Heart right ventricle (tissue), 16 donors: Measurements from ENCODE around the gene GALNTL6. TPM values are rescaled to one million over a fixed set of nuclear protein-coding genes. Genes with fewer than 3 reads are reported as not detected.
A peak's percentile ranks its signal among the peaks of the same experiment; 100 is the strongest.

ENCODE experiments used
- ATAC-seq, 8 donors: fragments of 200-7000 bp; cut with Tn5 transposase; one replicate each; pipeline ENCODE4 v1.9.1; 2020; ENCODE audit warnings: mild to moderate bottlenecking in 8 of 8, moderate library complexity in 8 of 8, moderate number of reproducible peaks in 1 of 8
- DNase-seq, 2 donors: peaks; one replicate each; pipeline ENCODE4 v3.0.0-alpha.2; 2020
- H3K27ac ChIP-seq, 10 donors: fragments of 200-600 bp; sonication (generic) in 2 of 10; one replicate each; pipeline versions ENCODE4 v1.5.0 to v1.8.0; 2020 to 2022; ENCODE audit warnings: mild to moderate bottlenecking in 3 of 10
- H3K27me3 ChIP-seq, 7 donors: fragments of 200-600 bp; one replicate each; pipeline ENCODE4 v1.8.0; 2021 to 2022; ENCODE audit warnings: mild to moderate bottlenecking in 2 of 7
- H3K36me3 ChIP-seq, 9 donors: fragments of 200-600 bp; sonication (generic) in 1 of 9; one replicate each; pipeline versions ENCODE4 v1.5.0 to v1.8.0; 2020 to 2022; ENCODE audit warnings: mild to moderate bottlenecking in 2 of 9
- H3K4me1 ChIP-seq, 9 donors: fragments of 200-600 bp; sonication (generic) in 1 of 9; one replicate each; pipeline versions ENCODE4 v1.5.0 to v1.8.0; 2020 to 2022; ENCODE audit warnings: mild to moderate bottlenecking in 4 of 9
- H3K4me3 ChIP-seq, 10 donors: fragments of 200-600 bp; sonication (generic) in 2 of 10; one replicate each; pipeline versions ENCODE4 v1.5.0 to v1.8.0; 2020 to 2022; ENCODE audit warnings: mild to moderate bottlenecking in 7 of 10, moderate library complexity in 2 of 10
- H3K9me3 ChIP-seq, 11 donors: fragments of 200-600 bp in 10 of 11; sonication (generic) in 2 of 11; one replicate each; pipeline versions ENCODE4 v1.5.0 to v1.8.0; 2013 to 2022; ENCODE audit warnings: mild to moderate bottlenecking in 2 of 11, control low read depth in 1 of 11, moderate library complexity in 1 of 11
- WGBS, 2 donors: extraction: QIAGEN DNeasy Blood & Tissue Kit; methylation state at CpG; one replicate each; pipeline ENCODE4 v1.1.7; 2013; ENCODE audit warnings: inconsistent platforms in 1 of 2; 5-methylcytosine and 5-hydroxymethylcytosine counted together
- intact Hi-C, 10 donors: fragments of 100-400 bp; cut with DNase I; formaldehyde crosslinking; loops; one replicate each; pipeline versions ENCODE4 v1.11.1 to v1.14.2; 2022
- polyA plus RNA-seq, 2 donors: library from polyadenylated mRNA; stranded (reverse); fragments of 200-250 nt; gene quantifications; one replicate each; pipeline ENCODE4 v1.2.3, GENCODE V29; 2013
- total RNA-seq, 10 donors: library from RNA; stranded (reverse); fragmentation: NEBNext Ultra II Directional in 3 of 10; extraction: Animal tissue kit (Norgen Biotek cat#: 25700) in 3 of 10; gene quantifications; one replicate each; pipeline versions ENCODE4 v1.2.1 to v1.2.4, GENCODE V29; 2021 to 2023
- TF ChIP-seq, protein P1 (sequence below), 9 donors: fragments of 200-600 bp; sonication (generic) in 2 of 9; IDR thresholded peaks; one replicate each; pipeline versions ENCODE4 v1.5.0 to v1.8.0; 2021 to 2022; ENCODE audit warnings: antibody characterized with exemption in 9 of 9, mild to moderate bottlenecking in 5 of 9, moderate library complexity in 1 of 9
- donor health status: Arrhythmogenic right ventricular cardiomyopathy.
- donor health status: ischemic (EF 13 %, LVEDD 7.1; RV severe dilation, severe dysfunction).
- donor health status: healthy with polysubstance abuse.
- donor health status: DM: no; HTN: yes; CAD: no.
- donor health status: DM: no; HTN: no; CAD: no.
- donor health status: ischemic (EF 25% LVEDD 6.9; RV normal size, moderate dysfunction).
- donor health status: ischemic (EF 25% LVEDD 5.7; RV mildly dilated, moderate dysfunction).
- donor health status: healthy.
- donor health status: DM: yes; HTN: yes; CAD: no.
- donor health status: Ischemic cardiomyopathy.
- donor health status: ischemic (EF 35%, LVEDD 5.7; RV mildly dilated, moderate dysfunction).
- donor health status: nonischemic (EF 11% LVEDD 7.7; RV severe dilation, severe dysfunction).
- donor health status: DM: yes; HTN: yes; CAD: no.
- donor health status: PGD.
- donor health status: ischemic (EF 29% LVEDD 5.4; RV normal size, mild dysfunction).
- donor health status: nonischemic (EF 23%, LVEDD 6.1; RV moderate dilation, normal function).

The GALNTL6 gene
- total and polyA plus RNA-seq, 12 donors: 0.14 to 2.6 (median 0.49) TPM; not detected in 6

DNA sequence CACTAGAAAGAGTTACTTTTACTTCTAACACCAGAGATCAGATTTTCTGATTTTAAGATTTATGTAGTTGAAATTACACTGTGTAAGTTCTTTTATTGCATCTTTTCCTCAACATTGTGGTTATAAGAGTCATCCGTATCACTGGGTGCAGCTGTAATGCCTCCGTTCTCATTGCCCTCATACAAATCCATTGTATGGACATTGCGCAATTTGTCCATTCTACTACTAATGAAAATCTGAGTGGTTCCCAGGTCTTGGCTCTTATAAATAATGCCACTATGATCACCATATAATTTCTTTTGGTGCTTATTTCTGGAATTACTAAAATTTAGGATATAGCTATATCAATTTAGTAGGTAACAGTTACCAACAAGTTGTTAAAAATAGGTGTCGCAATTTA is 741.4 kb downstream of the GALNTL6 start:
- H3K9me3 ChIP-seq: no peaks in the 10 kb centered on the region
- 97 to 98% methylated on average over 4 of the region's 4 CpGs for WGBS, 2 donors
- H3K4me3 ChIP-seq: no peak overlapping the region
- TF ChIP-seq, protein P1, sequence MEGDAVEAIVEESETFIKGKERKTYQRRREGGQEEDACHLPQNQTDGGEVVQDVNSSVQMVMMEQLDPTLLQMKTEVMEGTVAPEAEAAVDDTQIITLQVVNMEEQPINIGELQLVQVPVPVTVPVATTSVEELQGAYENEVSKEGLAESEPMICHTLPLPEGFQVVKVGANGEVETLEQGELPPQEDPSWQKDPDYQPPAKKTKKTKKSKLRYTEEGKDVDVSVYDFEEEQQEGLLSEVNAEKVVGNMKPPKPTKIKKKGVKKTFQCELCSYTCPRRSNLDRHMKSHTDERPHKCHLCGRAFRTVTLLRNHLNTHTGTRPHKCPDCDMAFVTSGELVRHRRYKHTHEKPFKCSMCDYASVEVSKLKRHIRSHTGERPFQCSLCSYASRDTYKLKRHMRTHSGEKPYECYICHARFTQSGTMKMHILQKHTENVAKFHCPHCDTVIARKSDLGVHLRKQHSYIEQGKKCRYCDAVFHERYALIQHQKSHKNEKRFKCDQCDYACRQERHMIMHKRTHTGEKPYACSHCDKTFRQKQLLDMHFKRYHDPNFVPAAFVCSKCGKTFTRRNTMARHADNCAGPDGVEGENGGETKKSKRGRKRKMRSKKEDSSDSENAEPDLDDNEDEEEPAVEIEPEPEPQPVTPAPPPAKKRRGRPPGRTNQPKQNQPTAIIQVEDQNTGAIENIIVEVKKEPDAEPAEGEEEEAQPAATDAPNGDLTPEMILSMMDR (IDR thresholded peaks at IDR 0.05): no peak
- intact Hi-C loops: no loop called here
- H3K27me3 ChIP-seq: no peaks in the 10 kb centered on the region
- H3K4me1 ChIP-seq: no peaks in the 10 kb centered on the region
- H3K27ac ChIP-seq: no peak overlapping the region
- ATAC-seq (no peak), DNase-seq (no peak)
- no peaks in the 10 kb centered on the region for H3K36me3 ChIP-seq

DNA sequence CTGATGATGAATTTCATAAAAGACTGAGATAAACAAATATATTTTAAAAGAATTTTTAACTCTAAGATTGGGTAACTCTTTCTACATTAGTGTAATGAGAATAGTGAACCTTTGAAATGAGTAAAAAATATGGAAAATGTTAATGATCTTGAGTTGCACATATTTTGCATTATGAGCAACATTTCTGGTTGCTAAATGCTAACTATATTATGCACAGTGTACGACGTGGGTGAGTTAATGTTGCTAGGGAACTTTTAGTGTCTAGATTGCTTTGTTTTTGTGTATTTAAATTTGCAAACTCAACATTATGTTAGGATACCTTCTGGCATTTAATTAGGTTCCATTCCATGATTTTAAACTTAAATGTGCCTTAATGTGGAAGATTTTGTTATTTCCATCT is 742.5 kb downstream of the GALNTL6 start:
- ATAC-seq: no peak

GRCh38 chr4:172573899-172574298 is 760.7 kb downstream of the GALNTL6 start:
- DNase-seq (no peak), ATAC-seq (peak in 1 of 8 donors; percentile 25)
- Histone ChIP-seq H3K4me3 (no peak overlapping the region), H3K27me3 (no peaks in the 10 kb centered on the region), H3K4me1 (peaks cover 0 to 15% (median 0%) of the 10 kb centered on the region in 9 donors), H3K36me3 (no peaks in the 10 kb centered on the region), H3K27ac (no peak overlapping the region), H3K9me3 (no peaks in the 10 kb centered on the region)
- intact Hi-C loops: no loop called here
- TF ChIP-seq, protein P1 (IDR thresholded peaks at IDR 0.05): no peak
- WGBS, 2 donors: 41 to 56% methylated on average over 2 of the region's 2 CpGs

More for the DNA sequence above, 742.5 kb downstream of the GALNTL6 start:
- DNase-seq: no peak
- Histone ChIP-seq H3K27me3 (no peaks in the 10 kb centered on the region), H3K4me3 (no peak overlapping the region), H3K9me3 (no peaks in the 10 kb centered on the region), H3K36me3 (no peaks in the 10 kb centered on the region), H3K27ac (no peak overlapping the region), H3K4me1 (no peaks in the 10 kb centered on the region)
- 74% methylated on average over 2 of the region's 2 CpGs for WGBS, 2 donors
- TF ChIP-seq, protein P1 (IDR thresholded peaks at IDR 0.05): no peak
- intact Hi-C loops: no loop called here

- Histone ChIP-seq H3K4me1 (peaks cover 0 to 8% (median 0%) of the 10 kb centered on the region in 9 donors), H3K9me3 (no peaks in the 10 kb centered on the region), H3K36me3 (no peaks in the 10 kb centered on the region), H3K27ac (no peak overlapping the region), H3K4me3 (no peak overlapping the region), H3K27me3 (no peaks in the 10 kb centered on the region)
- intact Hi-C loops: no loop called here
- DNase-seq (no peak), ATAC-seq (no peak)
- TF ChIP-seq, protein P1 (IDR thresholded peaks at IDR 0.05): no peak
- 72 to 75% methylated on average over 3 of the region's 3 CpGs for WGBS, 2 donors
Measured at GRCh38 chr4:172578712-172579111, 765.5 kb downstream of the GALNTL6 start.
